SH-SY5Y (cell line): Measurements from ENCODE around the gene DNAAF1.

Experiments used
- GATA2 ChIP-seq: IDR thresholded peaks from 2 replicates; pipeline ENCODE4 v1.6.1; 2011; ENCODE audit warnings: mild to moderate bottlenecking, low read depth, low read length
- GATA3 ChIP-seq: IDR thresholded peaks from 2 replicates; pipeline ENCODE4 v1.6.1; 2011; ENCODE audit warnings: low read depth, mild to moderate bottlenecking, low read length, moderate library complexity

DNA sequence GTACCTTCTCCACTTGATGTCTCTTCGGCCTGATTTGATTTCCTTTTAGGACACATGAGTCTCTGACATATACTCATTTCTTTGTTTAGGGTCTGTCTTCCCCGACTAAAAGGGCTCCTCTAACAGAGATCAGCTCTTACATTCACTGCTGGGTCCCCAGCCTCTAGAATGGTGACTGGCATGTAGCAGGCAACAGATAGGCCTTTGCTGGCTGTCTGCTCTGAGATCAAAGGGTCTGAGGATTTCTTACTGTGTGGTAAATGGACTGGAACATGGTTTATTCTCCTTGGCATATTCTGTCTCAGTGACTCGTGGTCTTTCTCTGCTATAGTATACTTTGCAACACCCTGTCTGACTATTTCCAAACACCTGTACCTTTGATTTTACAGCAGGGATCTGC, 16.7 kb downstream of the DNAAF1 start:
- TF ChIP-seq GATA2 (no peak), GATA3 (no peak)
